H9 (cell line): Measurements from ENCODE around the gene DNAH1. TPM values are rescaled to one million over a fixed set of nuclear protein-coding genes. Genes with fewer than 3 reads are reported as not detected.

Experiments used
- DNase-seq: peaks from one replicate; pipeline ENCODE4 v3.0.0-alpha.2; 2017
- H2AFZ ChIP-seq: one replicate; pipeline ENCODE4 v1.6.1; 2013; ENCODE audit warnings: mild to moderate bottlenecking, low read length, control low read depth, moderate library complexity
- H2AK5ac ChIP-seq: 2 replicates; pipeline ENCODE4 v1.6.1; 2013; ENCODE audit warnings: low read length, control low read depth, mixed read lengths; ENCODE audit not compliant: insufficient read length
- H2BK120ac ChIP-seq: one replicate; pipeline ENCODE4 v1.6.1; 2013; ENCODE audit warnings: low read depth, mild to moderate bottlenecking, low read length, control low read depth, inconsistent platforms; ENCODE audit not compliant: poor library complexity, severe bottlenecking
- H2BK12ac ChIP-seq: 2 replicates; pipeline ENCODE4 v1.6.1; 2013; ENCODE audit warnings: low read length, control low read depth, mixed read lengths, low read depth; ENCODE audit not compliant: insufficient read length
- H2BK15ac ChIP-seq: 2 replicates; pipeline ENCODE4 v1.6.1; 2013; ENCODE audit warnings: low read depth, low read length, control low read depth
- H2BK20ac ChIP-seq: one replicate; pipeline ENCODE4 v1.6.1; 2013; ENCODE audit warnings: low read depth, mild to moderate bottlenecking, low read length, control low read depth, inconsistent platforms; ENCODE audit not compliant: poor library complexity, severe bottlenecking
- H2BK5ac ChIP-seq: 2 replicates; pipeline ENCODE4 v1.6.1; 2013; ENCODE audit warnings: low read length, control low read depth, mixed read lengths; ENCODE audit not compliant: insufficient read length
- H3K14ac ChIP-seq: 2 replicates; pipeline ENCODE4 v1.6.1; 2013; ENCODE audit warnings: low read length, control low read depth; ENCODE audit not compliant: insufficient read depth
- H3K18ac ChIP-seq: 2 replicates; pipeline ENCODE4 v1.6.1; 2013; ENCODE audit warnings: low read depth, mild to moderate bottlenecking, mixed read lengths, low read length, control low read depth; ENCODE audit not compliant: insufficient read length
- H3K23ac ChIP-seq: 2 replicates; pipeline ENCODE4 v1.6.1; 2013; ENCODE audit warnings: low read length, control low read depth, mixed read lengths, low read depth; ENCODE audit not compliant: insufficient read length
- H3K23me2 ChIP-seq: 2 replicates; pipeline ENCODE4 v1.6.1; 2013; ENCODE audit warnings: low read depth, mild to moderate bottlenecking, mixed read lengths, low read length, control low read depth; ENCODE audit not compliant: insufficient read length, poor library complexity, severe bottlenecking
- H3K27ac ChIP-seq: 2 replicates; pipeline ENCODE4 v1.5.1; 2013; ENCODE audit warnings: low read length, control low read depth, mixed read lengths, low read depth; ENCODE audit not compliant: insufficient read length
- H3K27me3 ChIP-seq: 2 replicates; pipeline ENCODE4 v1.6.1; 2013; ENCODE audit warnings: low read length, control low read depth, inconsistent platforms; ENCODE audit not compliant: insufficient read depth
- H3K4ac ChIP-seq: 2 replicates; pipeline ENCODE4 v1.6.1; 2013; ENCODE audit warnings: low read depth, mild to moderate bottlenecking, control low read depth, inconsistent platforms, low read length, moderate library complexity
- H3K4me1 ChIP-seq: 2 replicates; pipeline ENCODE4 v1.6.1; 2013; ENCODE audit warnings: low read length, control low read depth, inconsistent platforms; ENCODE audit not compliant: insufficient read depth
- H3K4me2 ChIP-seq: 2 replicates; pipeline ENCODE4 v1.6.1; 2013; ENCODE audit warnings: low read length, control low read depth, mixed read lengths; ENCODE audit not compliant: insufficient read length, insufficient read depth
- H3K56ac ChIP-seq: 2 replicates; pipeline ENCODE4 v1.6.1; 2013; ENCODE audit warnings: low read depth, mild to moderate bottlenecking, mixed read lengths, low read length, control low read depth; ENCODE audit not compliant: insufficient read length
- H3K79me1 ChIP-seq: 2 replicates; pipeline ENCODE4 v1.6.1; 2013; ENCODE audit warnings: low read depth, mild to moderate bottlenecking, moderate library complexity, low read length, control low read depth, inconsistent platforms; ENCODE audit not compliant: insufficient read depth, poor library complexity, severe bottlenecking
- H3K79me2 ChIP-seq: 2 replicates; pipeline ENCODE4 v1.6.1; 2013; ENCODE audit warnings: low read length, control low read depth, inconsistent platforms; ENCODE audit not compliant: insufficient read depth
- H3K9ac ChIP-seq: 2 replicates; pipeline ENCODE4 v1.6.1; 2013; ENCODE audit warnings: low read length, control low read depth, mixed read lengths; ENCODE audit not compliant: insufficient read length; ENCODE audit errors: extremely low read depth
- H3K9me3 ChIP-seq: one replicate; pipeline ENCODE4 v1.6.1; 2013; ENCODE audit warnings: low read depth, low read length, inconsistent platforms; ENCODE audit not compliant: control insufficient read depth
- H3T11ph ChIP-seq: one replicate; pipeline ENCODE4 v1.6.1; 2013; ENCODE audit warnings: mild to moderate bottlenecking, low read length, control low read depth, inconsistent platforms
- H4K20me1 ChIP-seq: one replicate; pipeline ENCODE4 v1.6.1; 2013; ENCODE audit not compliant: control insufficient read depth, insufficient read length, insufficient read depth
- H4K5ac ChIP-seq: 2 replicates; pipeline ENCODE4 v1.6.1; 2013; ENCODE audit warnings: low read depth, mild to moderate bottlenecking, mixed read lengths, low read length, control low read depth; ENCODE audit not compliant: insufficient read length
- H4K8ac ChIP-seq: replicated peaks from 2 replicates; pipeline ENCODE4 v1.6.1; 2013; ENCODE audit warnings: low read length, control low read depth, mixed read lengths, low read depth; ENCODE audit not compliant: insufficient read length
- H4K91ac ChIP-seq: 2 replicates; pipeline ENCODE4 v1.6.1; 2013; ENCODE audit warnings: low read depth, mild to moderate bottlenecking, moderate library complexity, mixed read lengths, low read length, control low read depth; ENCODE audit not compliant: insufficient read length
- H3K27ac Mint-ChIP-seq, 3 experiments: 2 replicates in 2 of 3; 3 replicates in 1 of 3; pipeline ENCODE4 v1.8.0; 2020 to 2021; ENCODE audit warnings: mixed read lengths in 3 of 3, mild to moderate bottlenecking in 1 of 3, moderate library complexity in 1 of 3
- H3K27me3 Mint-ChIP-seq: 2 replicates; pipeline ENCODE4 v1.8.0; 2021; ENCODE audit warnings: low read depth, mild to moderate bottlenecking, moderate library complexity, mixed read lengths
- H3K36me3 Mint-ChIP-seq, 3 experiments: 2 replicates in 2 of 3; 3 replicates in 1 of 3; pipeline ENCODE4 v1.8.0; 2020 to 2021; ENCODE audit warnings: low read depth in 3 of 3, mixed read lengths in 3 of 3; ENCODE audit not compliant: insufficient read depth in 1 of 3
- H3K4me1 Mint-ChIP-seq, 2 experiments: 2 replicates each; pipeline ENCODE4 v1.8.0; 2020; ENCODE audit warnings: mixed read lengths in 2 of 2
- H3K4me3 Mint-ChIP-seq, 2 experiments: 2 replicates in 1 of 2; 3 replicates in 1 of 2; pipeline ENCODE4 v1.8.0; 2020 to 2021; ENCODE audit warnings: mild to moderate bottlenecking in 2 of 2, mixed read lengths in 2 of 2, moderate library complexity in 1 of 2
- H3K9me3 Mint-ChIP-seq, 2 experiments: 2 replicates in 1 of 2; 3 replicates in 1 of 2; pipeline ENCODE4 v1.8.0; 2020; ENCODE audit warnings: mild to moderate bottlenecking in 2 of 2, mixed read lengths in 2 of 2, moderate library complexity in 1 of 2
- CTCF ChIP-seq: fragments of 200-600 bp; sonication (generic); conservative IDR thresholded peaks from 3 replicates; pipeline ENCODE4 v1.8.0; 2021; ENCODE audit warnings: antibody characterized with exemption, mild to moderate bottlenecking
- WGBS: extraction: QIAGEN DNeasy Blood & Tissue Kit; methylation state at CpG from one replicate; pipeline ENCODE4 v1.1.7; 2013; ENCODE audit warnings: missing lambda C conversion rate, low lambda C conversion rate, mixed read lengths; ENCODE audit not compliant: insufficient read length; ENCODE audit errors: extremely low coverage; 5-methylcytosine and 5-hydroxymethylcytosine counted together
- total RNA-seq: library from RNA; stranded (reverse); gene quantifications from 2 replicates; pipeline ENCODE4 v1.2.1, GENCODE V29; 2021

Gene DNAH1
- total RNA-seq, 1 experiment from 2014 or later: 2.0 TPM

GRCh38 chr3:52406791-52407510 lies 90.8 kb downstream of the DNAH1 start:
- no peak overlapping the region for H3K4me2 ChIP-seq
- no peak overlapping the region for H2BK5ac ChIP-seq
- Mint-ChIP-seq H3K36me3 (peaks cover 33 to 65% (median 62%) of the 10 kb centered on the region in 3 experiments), H3K4me1 (peaks cover 18 to 20% of the 10 kb centered on the region in 2 experiments), H3K27ac (no peak overlapping the region), H3K9me3 (no peaks in the 10 kb centered on the region; a peak in 1 of 5 replicates), H3K27me3 (no peaks in the 10 kb centered on the region), H3K4me3 (no peak overlapping the region)
- H3K23me2 ChIP-seq: peaks cover 17% of the 10 kb centered on the region
- H3K14ac ChIP-seq: no peak overlapping the region
- no peak overlapping the region for H3K56ac ChIP-seq
- H3K27ac ChIP-seq: no peak overlapping the region
- no peaks in the 10 kb centered on the region for H3K9me3 ChIP-seq
- H4K5ac ChIP-seq: no peak overlapping the region
- peaks cover 4% of the 10 kb centered on the region for H3K79me1 ChIP-seq
- H3K4me1 ChIP-seq: no peaks in the 10 kb centered on the region
- H2AFZ ChIP-seq: no peak overlapping the region
- no peak overlapping the region for H4K8ac ChIP-seq
- H3K18ac ChIP-seq: no peak overlapping the region
- H3K9ac ChIP-seq: no peak overlapping the region
- no peaks in the 10 kb centered on the region for H3K27me3 ChIP-seq
- H2AK5ac ChIP-seq: no peak overlapping the region
- no peak overlapping the region for H3T11ph ChIP-seq
- H2BK120ac ChIP-seq: no peak overlapping the region
- DNase-seq: no peak
- H3K79me2 ChIP-seq: peaks cover 3% of the 10 kb centered on the region; the same call in 1 of the 2 replicates
- no peaks in the 10 kb centered on the region for H4K20me1 ChIP-seq
- no peak overlapping the region for H2BK12ac ChIP-seq
- no peak overlapping the region for H4K91ac ChIP-seq
- H2BK15ac ChIP-seq: no peak overlapping the region
- WGBS: no CpG with 5 or more reads among the region's 20 CpGs
- H2BK20ac ChIP-seq: no peak overlapping the region
- TF ChIP-seq CTCF: no peak
- H3K4ac ChIP-seq: no peak overlapping the region
- H3K23ac ChIP-seq: no peak overlapping the region
